GM21723 (cell line): ENCODE data around the gene STYK1.

ENCODE experiments used
- ATAC-seq: cut with Tn5 transposase; IDR thresholded peaks from one replicate; pipeline ENCODE4 v1.9.1; 2021; ENCODE audit warnings: mild to moderate bottlenecking, moderate library complexity; ENCODE audit not compliant: unreplicated experiment

Gene STYK1

GRCh38 chr12:10673659-10674384, at the start of gene STYK1:
TSS of gene STYK1 (minus strand) at chr12:10674052. CDS start at chr12:10634618, 39,434 bp downstream.
- peak; percentile 63 for ATAC-seq

GRCh38 chr12:10722905-10723746, 49.3 kb upstream of the STYK1 start, which contains the start of gene YBX3:
TSS of gene YBX3 (minus strand) at chr12:10723323. CDS start at chr12:10723111, 212 bp downstream.
- peak; percentile 60 for ATAC-seq

- ATAC-seq, result peak; percentile 43
Measured at GRCh38 chr12:10722502-10722904, 48.7 kb upstream of the STYK1 start.

- peak; percentile 45 for ATAC-seq
Measured at GRCh38 chr12:10721651-10722501, 48.0 kb upstream of the STYK1 start.

- no peak for ATAC-seq
Measured at GRCh38 chr12:10720974-10721650, 47.3 kb upstream of the STYK1 start.

- no peak for ATAC-seq
Measured at GRCh38 chr12:10719482-10719881, 45.6 kb upstream of the STYK1 start.

- no peak for ATAC-seq
Measured at GRCh38 chr12:10718279-10718821, 44.5 kb upstream of the STYK1 start.

- ATAC-seq, result no peak
Measured at GRCh38 chr12:10717410-10717809, 43.6 kb upstream of the STYK1 start.

- no peak for ATAC-seq
Measured at GRCh38 chr12:10716704-10717315, 43.0 kb upstream of the STYK1 start.

GRCh38 chr12:10716277-10716676, 42.4 kb upstream of the STYK1 start:
- ATAC-seq, result no peak

- no peak for ATAC-seq
Measured at GRCh38 chr12:10715491-10715890, 41.6 kb upstream of the STYK1 start.

- no peak for ATAC-seq
Measured at GRCh38 chr12:10709808-10710207, 36.0 kb upstream of the STYK1 start.

- ATAC-seq, result no peak
Measured at GRCh38 chr12:10708862-10709261, 35.0 kb upstream of the STYK1 start.

GRCh38 chr12:10705655-10706054, 31.8 kb upstream of the STYK1 start:
- no peak for ATAC-seq

- ATAC-seq, result no peak
Measured at GRCh38 chr12:10701843-10702242, 28.0 kb upstream of the STYK1 start.

- ATAC-seq, result peak; percentile 78
Measured at GRCh38 chr12:10701131-10701681, 27.4 kb upstream of the STYK1 start.

- ATAC-seq, result no peak
Measured at GRCh38 chr12:10700581-10700980, 26.7 kb upstream of the STYK1 start.

- ATAC-seq, result no peak
Measured at GRCh38 chr12:10697862-10698261, 24.0 kb upstream of the STYK1 start.

GRCh38 chr12:10697156-10697555, 23.3 kb upstream of the STYK1 start:
- no peak for ATAC-seq
